ENCODE data around the gene ZNRF2.

DNA sequence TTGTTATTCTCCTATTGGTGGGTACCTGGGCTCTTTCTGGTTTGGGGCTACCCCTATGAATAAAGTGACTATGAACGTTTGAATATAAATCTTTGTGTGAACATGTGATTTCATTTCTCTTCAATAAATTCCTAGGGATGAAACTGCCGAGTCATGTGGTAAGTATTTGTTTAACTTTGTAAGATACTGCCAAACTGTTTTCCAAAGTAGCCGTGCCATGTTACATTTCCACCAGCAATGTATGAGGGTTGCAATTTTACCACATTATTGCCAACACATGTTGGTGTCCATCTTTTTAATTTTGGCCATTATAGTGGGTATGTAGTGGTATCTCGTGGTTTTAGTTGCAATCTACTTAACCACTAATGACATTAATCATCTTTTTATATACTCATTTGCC, 94.7 kb downstream of the ZNRF2 start:
- TF ChIP-seq CTCF (IDR thresholded peaks at IDR 0.05) = no peak
- TF ChIP-seq EP300 (IDR thresholded peaks at IDR 0.05) = no peak
